Endothelial cell of umbilical vein (primary cell): ENCODE measurements around the gene SH3TC1. TPM values are rescaled to one million over a fixed set of nuclear protein-coding genes. Genes with fewer than 3 reads are reported as not detected.

ENCODE experiments used
- BruUV-seq: library from RNA; stranded (reverse); fragments of 400-500 nt; replicated peaks from 2 replicates; lab custom pipeline; 2021; lab: Mats Ljungman, UMichigan
- CTCF ChIA-PET: fragments of 300-600, 350-600 bp; sonication (Branson Sonifier 250); formaldehyde crosslinking; loops from one replicate; lab custom pipeline; 2021; ENCODE audit warnings: antibody characterized with exemption, inconsistent platforms; lab: Charles Lee
- POLR2A ChIA-PET: fragments of 300-600, 350-600 bp; sonication (Branson Sonifier 250); formaldehyde crosslinking; loops from one replicate; lab custom pipeline; 2021; ENCODE audit warnings: antibody characterized with exemption, inconsistent platforms; lab: Charles Lee
- DNase-seq: peaks from one replicate; pipeline ENCODE4 v3.0.0-alpha.2; 2011; ENCODE audit warnings: low read depth, low spot score
- FAIRE-seq: peaks from 2 replicates; lab custom pipeline; 2011; peaks lifted over from hg19 to GRCh38; lab: Jason Lieb, UNC
- H2AFZ ChIP-seq: 2 replicates; pipeline ENCODE4 v1.6.0; 2012; ENCODE audit warnings: low read depth, low read length, control low read depth, inconsistent platforms
- H3K27ac ChIP-seq: 2 replicates; pipeline ENCODE4 v1.5.1; 2011; ENCODE audit warnings: low read depth, mild to moderate bottlenecking, control low read depth, low read length, moderate library complexity; ENCODE audit not compliant: insufficient read depth
- H3K27me3 ChIP-seq, 2 experiments: 2 replicates each; pipeline versions ENCODE4 v1.6.0 to v1.6.1; 2011; ENCODE audit warnings: low read length in 2 of 2, mixed read lengths in 1 of 2; ENCODE audit not compliant: control insufficient read depth in 2 of 2, insufficient read depth in 2 of 2
- H3K36me3 ChIP-seq, 2 experiments: 2 replicates in 1 of 2; 3 replicates in 1 of 2; pipeline ENCODE4 v1.5.1; 2011; ENCODE audit warnings: low read length in 2 of 2, mild to moderate bottlenecking in 1 of 2, moderate library complexity in 1 of 2; ENCODE audit not compliant: control insufficient read depth in 2 of 2, insufficient read depth in 2 of 2; ENCODE audit errors: extremely low read depth in 1 of 2
- H3K4me1 ChIP-seq: 3 replicates; pipeline ENCODE4 v1.5.1; 2011; ENCODE audit warnings: mild to moderate bottlenecking, low read length; ENCODE audit not compliant: control insufficient read depth, insufficient read depth; ENCODE audit errors: extremely low read depth
- H3K4me2 ChIP-seq: 2 replicates; pipeline ENCODE4 v1.6.1; 2011; ENCODE audit warnings: low read length, control low read depth, mixed read lengths; ENCODE audit not compliant: insufficient read depth
- H3K4me3 ChIP-seq, 3 experiments: fragments of 200-600 bp in 1 of 3; sonication (generic), shearing (Covaris generic) in 1 of 3; replicated peaks in 1 of 3; 2 replicates each; pipeline ENCODE4 v1.5.1; 2011 to 2016; ENCODE audit warnings: control low read depth in 3 of 3, low read length in 3 of 3, mild to moderate bottlenecking in 2 of 3, inconsistent platforms in 1 of 3, low read depth in 1 of 3, moderate library complexity in 1 of 3; ENCODE audit not compliant: insufficient read depth in 1 of 3
- H3K79me2 ChIP-seq: 2 replicates; pipeline ENCODE4 v1.6.0; 2012; ENCODE audit warnings: low read length, inconsistent platforms; ENCODE audit not compliant: control insufficient read depth, insufficient read depth
- H3K9ac ChIP-seq: replicated peaks from 2 replicates; pipeline ENCODE3; 2011; ENCODE audit warnings: low read length, control low read depth; ENCODE audit not compliant: insufficient read depth; ENCODE audit errors: extremely low read depth
- H3K9me1 ChIP-seq: replicated peaks from 3 replicates; pipeline ENCODE4 v1.6.0; 2011; ENCODE audit warnings: mild to moderate bottlenecking, low read length; ENCODE audit not compliant: control insufficient read depth, insufficient read depth; ENCODE audit errors: extremely low read depth
- H3K9me3 ChIP-seq: replicated peaks from 2 replicates; pipeline ENCODE4 v1.5.1; 2012; ENCODE audit warnings: low read length, inconsistent platforms; ENCODE audit not compliant: control insufficient read depth, insufficient read depth
- H4K20me1 ChIP-seq: replicated peaks from 2 replicates; pipeline ENCODE3; 2011; ENCODE audit warnings: mild to moderate bottlenecking, low read length; ENCODE audit not compliant: control insufficient read depth, insufficient read depth; ENCODE audit errors: extremely low read depth
- CTCF ChIP-seq, 2 donors: IDR thresholded peaks; 1 replicate in 1 of 2; 2 replicates in 1 of 2; pipeline ENCODE4 v1.5.1; 2011; ENCODE audit warnings: low read length in 2 of 2, mild to moderate bottlenecking in 2 of 2, moderate library complexity in 2 of 2, control low read depth in 1 of 2, inconsistent platforms in 1 of 2, low read depth in 1 of 2; ENCODE audit not compliant: insufficient read depth in 1 of 2; ENCODE audit errors: extremely low read depth in 1 of 2
- EZH2 ChIP-seq: IDR thresholded peaks from 2 replicates; pipeline ENCODE4 v1.6.1; 2012; ENCODE audit warnings: borderline replicate concordance, low read depth, mild to moderate bottlenecking, moderate library complexity, low read length, inconsistent platforms; ENCODE audit not compliant: severe bottlenecking
- FOS ChIP-seq: IDR thresholded peaks from 2 replicates; pipeline ENCODE4 v1.6.1; 2011; ENCODE audit warnings: mild to moderate bottlenecking, low read length, moderate library complexity, borderline replicate concordance; ENCODE audit not compliant: insufficient read depth
- GATA2 ChIP-seq: IDR thresholded peaks from 2 replicates; pipeline ENCODE4 v1.7.0; 2011; ENCODE audit warnings: low read depth, mild to moderate bottlenecking, moderate library complexity, mixed read lengths, low read length; ENCODE audit not compliant: insufficient read length, insufficient read depth
- JUN ChIP-seq: IDR thresholded peaks from 2 replicates; pipeline ENCODE4 v1.6.1; 2011; ENCODE audit warnings: borderline replicate concordance, low read depth; ENCODE audit not compliant: insufficient read length, insufficient read depth
- MAX ChIP-seq: IDR thresholded peaks from 2 replicates; pipeline ENCODE4 v1.6.1; 2011; ENCODE audit not compliant: insufficient read depth, insufficient read length
- MYC ChIP-seq: IDR thresholded peaks from one replicate; pipeline ENCODE4 v1.6.1; 2011; ENCODE audit warnings: mild to moderate bottlenecking, low read depth, low read length
- POLR2A ChIP-seq: IDR thresholded peaks from 2 replicates; pipeline ENCODE4 v1.6.1; 2012; ENCODE audit warnings: low read depth, mild to moderate bottlenecking, control low read depth, low read length
- POLR2AphosphoS5 ChIP-seq: IDR thresholded peaks from 2 replicates; pipeline ENCODE4 v1.6.1; 2012; ENCODE audit warnings: low read depth, mild to moderate bottlenecking, control low read depth, low read length, moderate library complexity; ENCODE audit not compliant: insufficient read depth
- dilution Hi-C: fragments of 300-500 bp; cut with MboI; formaldehyde crosslinking; loops from one replicate; pipeline ENCODE4 v1.15.0; 2019; ENCODE audit warnings: low sequenced_read_pairs; ENCODE audit not compliant: extremely low pct_ligation_motif_present
- intact Hi-C: fragments of 100-400 bp; cut with micrococcal nuclease; formaldehyde crosslinking; loops from one replicate; pipeline ENCODE4 v1.10.0; 2022
- polyA plus RNA-seq, 4 experiments: library from polyadenylated mRNA; depleted of rRNA in 3 of 4; stranded (reverse) in 3 of 4; unstranded in 1 of 4; fragments of >200 nt; gene quantifications; 2 replicates each; pipeline versions ENCODE4 v1.2.1 to v1.2.3, GENCODE V29; 2011 to 2012; ENCODE audit warnings: missing spikeins in 1 of 4
- total RNA-seq: library from RNA; stranded (reverse); gene quantifications from 2 replicates; pipeline ENCODE4 v1.2.3, GENCODE V29; 2021

SH3TC1 gene
- total and polyA plus RNA-seq, 2 donors (not counting 3 experiments of a cell fraction or from before 2014, with no cell fraction given) = 96.5 to 192 TPM

GRCh38 chr4:8217871-8218270 lies 18.8 kb downstream of the SH3TC1 start:
- Histone ChIP-seq H3K27ac (no peak overlapping the region), H4K20me1 (no peaks in the 10 kb centered on the region), H3K4me3 (no peak overlapping the region), H3K27me3 (no peaks in the 10 kb centered on the region), H3K36me3 (peaks cover 32 to 86% of the 10 kb centered on the region in 2 experiments), H3K79me2 (no peaks in the 10 kb centered on the region), H3K9me1 (no peaks in the 10 kb centered on the region), H3K9ac (no peak overlapping the region), H3K4me2 (no peak overlapping the region), H3K4me1 (no peaks in the 10 kb centered on the region), H2AFZ (no peak overlapping the region), H3K9me3 (no peaks in the 10 kb centered on the region)
- POLR2A ChIA-PET = interaction anchor here (0.7 kb wide), 1 partner anchor 8 kb away, joined by 3 read pairs; no protein-coding TSS in a partner anchor
- no TSS peak for BruUV-seq
- CTCF ChIA-PET = interaction anchor here (2.7 kb wide), 1 partner anchor 41 kb away, joined by 24 read pairs; no protein-coding TSS in a partner anchor
- intact Hi-C loops = no loop called here
- TF ChIP-seq MAX (no peak), FOS (no peak), EZH2 (no peak), MYC (no peak), POLR2A (no peak), GATA2 (no peak), JUN (no peak), POLR2AphosphoS5 (no peak), CTCF (IDR thresholded peaks at IDR 0.05; ENCODE audit: extremely low read depth in 1 of 2, insufficient read depth in 1 of 2, low read depth in 1 of 2, low read length in 2 of 2) (no peak)
- dilution Hi-C loops = no loop called here
- DNase-seq (no peak), FAIRE-seq (no peak)
